K562 (cell line): ENCODE results near the gene CASP5. TPM values are rescaled to one million over a fixed set of nuclear protein-coding genes. Genes with fewer than 3 reads are reported as not detected.

Experiments used
- HCFC1 ChIP-seq: IDR thresholded peaks from 2 replicates; pipeline ENCODE4 v1.6.1; 2012; ENCODE audit warnings: low read depth, low read length, improper control_type of control experiment
- NCOA4 ChIP-seq: fragments of 450-650 bp; IDR thresholded peaks from 2 replicates; pipeline ENCODE4 v1.6.1; 2018; ENCODE audit warnings: mild to moderate bottlenecking; ENCODE audit not compliant: partially characterized antibody
- SMAD1 ChIP-seq: fragments of 150-350 bp; IDR thresholded peaks from 2 replicates; pipeline ENCODE4 v1.6.1; 2014; ENCODE audit warnings: low read length, low read depth; ENCODE audit not compliant: partially characterized antibody
- ZNF165 ChIP-seq: fragments of 250-450 bp; sonication (Bioruptor Pico); IDR thresholded peaks from 2 replicates; pipeline ENCODE4 v1.4.0; 2020; ENCODE audit warnings: borderline replicate concordance
- polyA plus RNA-seq, 8 experiments: library from polyadenylated mRNA; depleted of rRNA in 4 of 8; stranded (reverse) in 5 of 8; unstranded in 3 of 8; fragments of >200 nt; fragmentation: Nextera tagmentation in 2 of 8; fragmentation: Illumina TruSeq in 1 of 8; extraction: Ambion mirVana in 2 of 8; extraction: Trizol in 1 of 8; gene quantifications; 2 replicates each; pipeline versions ENCODE4 v1.2.1 to v1.2.3, GENCODE V29; 2011 to 2014; ENCODE audit warnings: inconsistent platforms in 1 of 8, missing spikeins in 1 of 8
- total RNA-seq, 7 experiments: library from RNA; depleted of rRNA in 6 of 7; stranded (reverse); fragments of >200 nt in 6 of 7; fragmentation: Illumina TruSeq in 2 of 7; extraction: Trizol in 2 of 7; gene quantifications; 2 replicates each; pipeline versions ENCODE4 v1.2.1 to v1.2.3, GENCODE V29; 2011 to 2021; ENCODE audit warnings: low replicate concordance in 1 of 7
- TF ChIP-seq, protein P1 (sequence below): sonication (generic); formaldehyde crosslinking; IDR thresholded peaks from 2 replicates; pipeline ENCODE4 v1.4.0; 2020; ENCODE audit warnings: mild to moderate bottlenecking, missing genetic modification reagents
- TF ChIP-seq, protein P2 (sequence below): fragments of 200-400 bp; formaldehyde crosslinking; IDR thresholded peaks from 2 replicates; pipeline ENCODE4 v1.6.1; 2017; ENCODE audit warnings: mild to moderate bottlenecking, low read depth, low read length, moderate library complexity
- TF ChIP-seq, protein P3 (sequence below): fragments of 450-650 bp; IDR thresholded peaks from 2 replicates; pipeline ENCODE4 v1.6.1; 2014; ENCODE audit warnings: low read depth, mild to moderate bottlenecking, moderate library complexity, borderline replicate concordance
- TF ChIP-seq, protein P4 (sequence below): fragments of 250-450 bp; sonication (Bioruptor Pico); IDR thresholded peaks from 2 replicates; pipeline ENCODE4 v1.8.0; 2022; ENCODE audit warnings: inconsistent platforms

The CASP5 gene
- total and polyA plus RNA-seq, 9 of the 15 experiments (the other 6 are each of a cell fraction or from before 2014, with no cell fraction given) = not detected

DNA sequence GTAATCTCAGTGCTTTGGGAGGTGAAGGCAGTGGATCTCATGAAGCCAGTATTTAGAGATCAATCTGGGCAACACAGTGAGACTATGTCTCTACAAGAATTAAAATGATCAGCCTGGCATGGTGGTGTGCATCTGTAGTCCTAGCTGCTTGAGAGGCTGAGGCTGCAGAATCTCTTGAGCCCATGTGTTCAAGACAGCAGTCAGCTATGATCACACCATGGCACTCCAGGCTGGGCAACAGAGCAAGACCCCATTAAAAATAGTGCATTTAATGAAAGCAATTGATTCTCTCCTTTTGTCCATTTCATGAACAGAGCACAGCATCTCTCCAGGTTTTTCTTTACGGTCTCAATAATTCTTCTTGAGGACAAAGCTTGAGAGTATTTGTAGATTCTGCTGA lies 33.5 kb upstream of the CASP5 start (continued):
- TF ChIP-seq, protein P1, sequence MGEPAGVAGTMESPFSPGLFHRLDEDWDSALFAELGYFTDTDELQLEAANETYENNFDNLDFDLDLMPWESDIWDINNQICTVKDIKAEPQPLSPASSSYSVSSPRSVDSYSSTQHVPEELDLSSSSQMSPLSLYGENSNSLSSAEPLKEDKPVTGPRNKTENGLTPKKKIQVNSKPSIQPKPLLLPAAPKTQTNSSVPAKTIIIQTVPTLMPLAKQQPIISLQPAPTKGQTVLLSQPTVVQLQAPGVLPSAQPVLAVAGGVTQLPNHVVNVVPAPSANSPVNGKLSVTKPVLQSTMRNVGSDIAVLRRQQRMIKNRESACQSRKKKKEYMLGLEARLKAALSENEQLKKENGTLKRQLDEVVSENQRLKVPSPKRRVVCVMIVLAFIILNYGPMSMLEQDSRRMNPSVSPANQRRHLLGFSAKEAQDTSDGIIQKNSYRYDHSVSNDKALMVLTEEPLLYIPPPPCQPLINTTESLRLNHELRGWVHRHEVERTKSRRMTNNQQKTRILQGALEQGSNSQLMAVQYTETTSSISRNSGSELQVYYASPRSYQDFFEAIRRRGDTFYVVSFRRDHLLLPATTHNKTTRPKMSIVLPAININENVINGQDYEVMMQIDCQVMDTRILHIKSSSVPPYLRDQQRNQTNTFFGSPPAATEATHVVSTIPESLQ (CRISPR knock-in tag) = no peak
- TF ChIP-seq, protein P2, sequence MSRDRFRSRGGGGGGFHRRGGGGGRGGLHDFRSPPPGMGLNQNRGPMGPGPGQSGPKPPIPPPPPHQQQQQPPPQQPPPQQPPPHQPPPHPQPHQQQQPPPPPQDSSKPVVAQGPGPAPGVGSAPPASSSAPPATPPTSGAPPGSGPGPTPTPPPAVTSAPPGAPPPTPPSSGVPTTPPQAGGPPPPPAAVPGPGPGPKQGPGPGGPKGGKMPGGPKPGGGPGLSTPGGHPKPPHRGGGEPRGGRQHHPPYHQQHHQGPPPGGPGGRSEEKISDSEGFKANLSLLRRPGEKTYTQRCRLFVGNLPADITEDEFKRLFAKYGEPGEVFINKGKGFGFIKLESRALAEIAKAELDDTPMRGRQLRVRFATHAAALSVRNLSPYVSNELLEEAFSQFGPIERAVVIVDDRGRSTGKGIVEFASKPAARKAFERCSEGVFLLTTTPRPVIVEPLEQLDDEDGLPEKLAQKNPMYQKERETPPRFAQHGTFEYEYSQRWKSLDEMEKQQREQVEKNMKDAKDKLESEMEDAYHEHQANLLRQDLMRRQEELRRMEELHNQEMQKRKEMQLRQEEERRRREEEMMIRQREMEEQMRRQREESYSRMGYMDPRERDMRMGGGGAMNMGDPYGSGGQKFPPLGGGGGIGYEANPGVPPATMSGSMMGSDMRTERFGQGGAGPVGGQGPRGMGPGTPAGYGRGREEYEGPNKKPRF = no peak
- TF ChIP-seq ZNF165 (CRISPR knock-in tag) = no peak
- TF ChIP-seq, protein P3, sequence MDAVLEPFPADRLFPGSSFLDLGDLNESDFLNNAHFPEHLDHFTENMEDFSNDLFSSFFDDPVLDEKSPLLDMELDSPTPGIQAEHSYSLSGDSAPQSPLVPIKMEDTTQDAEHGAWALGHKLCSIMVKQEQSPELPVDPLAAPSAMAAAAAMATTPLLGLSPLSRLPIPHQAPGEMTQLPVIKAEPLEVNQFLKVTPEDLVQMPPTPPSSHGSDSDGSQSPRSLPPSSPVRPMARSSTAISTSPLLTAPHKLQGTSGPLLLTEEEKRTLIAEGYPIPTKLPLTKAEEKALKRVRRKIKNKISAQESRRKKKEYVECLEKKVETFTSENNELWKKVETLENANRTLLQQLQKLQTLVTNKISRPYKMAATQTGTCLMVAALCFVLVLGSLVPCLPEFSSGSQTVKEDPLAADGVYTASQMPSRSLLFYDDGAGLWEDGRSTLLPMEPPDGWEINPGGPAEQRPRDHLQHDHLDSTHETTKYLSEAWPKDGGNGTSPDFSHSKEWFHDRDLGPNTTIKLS = no peak
- TF ChIP-seq SMAD1 = no peak
- TF ChIP-seq, protein P4, sequence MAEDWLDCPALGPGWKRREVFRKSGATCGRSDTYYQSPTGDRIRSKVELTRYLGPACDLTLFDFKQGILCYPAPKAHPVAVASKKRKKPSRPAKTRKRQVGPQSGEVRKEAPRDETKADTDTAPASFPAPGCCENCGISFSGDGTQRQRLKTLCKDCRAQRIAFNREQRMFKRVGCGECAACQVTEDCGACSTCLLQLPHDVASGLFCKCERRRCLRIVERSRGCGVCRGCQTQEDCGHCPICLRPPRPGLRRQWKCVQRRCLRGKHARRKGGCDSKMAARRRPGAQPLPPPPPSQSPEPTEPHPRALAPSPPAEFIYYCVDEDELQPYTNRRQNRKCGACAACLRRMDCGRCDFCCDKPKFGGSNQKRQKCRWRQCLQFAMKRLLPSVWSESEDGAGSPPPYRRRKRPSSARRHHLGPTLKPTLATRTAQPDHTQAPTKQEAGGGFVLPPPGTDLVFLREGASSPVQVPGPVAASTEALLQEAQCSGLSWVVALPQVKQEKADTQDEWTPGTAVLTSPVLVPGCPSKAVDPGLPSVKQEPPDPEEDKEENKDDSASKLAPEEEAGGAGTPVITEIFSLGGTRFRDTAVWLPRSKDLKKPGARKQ (CRISPR knock-in tag) = no peak
- no peak for TF ChIP-seq HCFC1
- TF ChIP-seq NCOA4 = no peak
